Measurements from ENCODE around the gene GNA12. TPM values are rescaled to one million over a fixed set of nuclear protein-coding genes. Genes with fewer than 3 reads are reported as not detected.
"Not testable (repeated sequence)": the region's sequence is repeated elsewhere in the genome, so short reads cannot be mapped to it uniquely, and the experiment has no call there.

Gene GNA12
- total and polyA plus RNA-seq, 9 of the 15 experiments (the other 6 are each of a cell fraction or from before 2014, with no cell fraction given) = 0.65 to 32.7 (median 9.6) TPM

DNA sequence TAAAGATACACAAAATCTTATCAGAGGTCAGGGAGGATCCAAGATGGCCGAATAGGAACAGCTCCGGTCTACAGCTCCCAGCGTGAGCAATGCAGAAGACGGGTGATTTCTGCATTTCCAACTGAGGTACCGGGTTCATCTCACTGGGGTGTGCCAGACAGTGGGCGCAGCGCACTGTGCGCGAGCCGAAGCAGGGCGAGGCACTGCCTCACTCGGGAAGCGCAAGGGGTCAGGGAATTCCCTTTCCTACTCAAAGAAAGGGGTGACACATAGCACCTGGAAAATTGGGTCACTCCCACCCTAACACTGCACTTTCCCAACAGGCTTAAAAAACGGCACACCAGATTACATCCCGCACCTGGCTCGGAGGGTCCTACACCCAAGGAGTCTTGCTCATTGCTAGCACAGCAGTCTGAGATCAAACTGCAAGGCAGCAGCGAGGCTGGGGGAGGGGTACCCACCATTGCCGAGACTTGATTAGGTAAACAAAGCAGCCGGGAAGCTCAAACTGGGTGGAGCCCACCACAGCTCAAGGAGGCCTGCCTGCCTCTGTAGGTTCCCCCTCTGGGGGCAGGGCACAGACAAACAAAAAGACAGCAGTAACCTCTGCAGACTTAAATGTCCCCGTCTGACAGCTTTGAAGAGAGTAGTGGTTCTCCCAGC is 100.5 kb downstream of the GNA12 start:
- H3K9ac ChIP-seq (ENCODE audit: insufficient read depth in 1 of 2, low read depth in 2 of 2, low read length in 2 of 2); H3K79me2 ChIP-seq (ENCODE audit: control insufficient read depth, insufficient read depth, low read length); intact Hi-C loops (cut with micrococcal nuclease); H4K20me1 ChIP-seq (replicated peaks; ENCODE audit: control insufficient read depth, insufficient read depth, low read length); CTCF ChIA-PET (ENCODE audit: low intra/inter-chr PET ratio); H3K27ac ChIP-seq (ENCODE audit: extremely low read depth, low read depth, low read length); H3K36me3 ChIP-seq (ENCODE audit: control insufficient read depth, insufficient read depth, low read length); H3K4me3 ChIP-seq; H3K9me1 ChIP-seq (ENCODE audit: control insufficient read depth, insufficient read depth, low read length); H3K4me2 ChIP-seq (ENCODE audit: insufficient read depth, low read length); H2AFZ ChIP-seq (ENCODE audit: low read depth, low read length); H3K27me3 ChIP-seq (ENCODE audit: control insufficient read depth in 2 of 2, insufficient read depth in 2 of 2, low read length in 2 of 2); BruUV-seq (replicated peaks); in situ Hi-C loops (cut with MboI); POLR2A ChIA-PET; H3K9me3 ChIP-seq (replicated peaks; ENCODE audit: control insufficient read depth, insufficient read depth, low read depth, low read length); FAIRE-seq; DNase-seq (ENCODE audit: extremely low read depth in 1 of 4, low spot score in 3 of 4); H3K4me1 ChIP-seq (replicated peaks in 1 of 2; ENCODE audit: control insufficient read depth in 2 of 2, insufficient read depth in 2 of 2, low read length in 2 of 2); ATAC-seq: not testable (repeated sequence)
- whole genome bisulfite sequencing (ENCODE audit: insufficient coverage, low coverage, missing lambda C conversion rate) = 85% methylated on average over 18 of the region's 20 CpGs

DNA sequence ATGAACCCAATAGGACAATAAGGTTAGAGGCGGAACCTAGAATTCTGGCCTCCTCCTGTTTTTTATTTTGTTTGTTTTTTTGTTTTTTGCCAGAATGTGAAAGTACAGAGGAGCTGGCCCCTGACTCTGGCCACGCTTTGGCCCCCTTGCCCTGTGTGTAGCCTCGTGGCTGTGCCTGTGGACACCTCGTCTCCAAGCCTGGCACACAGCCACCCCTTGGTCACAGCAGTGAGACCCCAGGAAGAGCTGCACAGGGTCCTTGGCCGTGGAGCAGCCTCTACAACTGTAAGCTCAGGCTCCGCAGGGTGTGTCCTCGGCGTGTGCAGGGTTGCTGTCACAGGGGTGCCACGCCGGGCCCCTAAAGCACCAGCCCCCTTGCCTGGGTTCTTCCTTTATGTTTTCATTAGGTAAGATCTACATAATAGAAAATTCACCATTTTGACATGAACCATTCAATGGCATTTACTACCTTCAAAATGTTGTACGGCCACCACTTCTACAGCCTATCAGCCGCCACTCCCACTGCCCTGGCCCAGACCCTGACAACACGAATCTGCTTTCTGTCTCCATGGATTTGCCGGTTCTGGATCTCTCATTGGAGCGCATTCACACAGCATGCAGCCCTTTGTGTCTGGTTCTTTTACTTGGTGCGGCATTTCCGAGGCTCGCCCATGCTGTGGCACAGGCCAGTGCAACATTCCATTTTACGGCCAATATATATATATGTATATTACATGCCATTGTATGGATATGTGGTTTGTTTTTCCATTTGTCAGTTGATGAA is 105.2 kb downstream of the GNA12 start:
- Histone ChIP-seq H3K4me3 (no peak overlapping the region), H3K27ac (ENCODE audit: extremely low read depth, low read depth, low read length) (no peak overlapping the region; the same call in 2 of the 3 replicates), H3K9ac (ENCODE audit: insufficient read depth in 1 of 2, low read depth in 2 of 2, low read length in 2 of 2) (peak overlapping the region in 1 of 2 experiments; percentile 74; a peak in 2 of 4 replicates), H3K27me3 (ENCODE audit: control insufficient read depth in 2 of 2, insufficient read depth in 2 of 2, low read length in 2 of 2) (no peaks in the 10 kb centered on the region), H3K36me3 (ENCODE audit: control insufficient read depth, insufficient read depth, low read length) (no peaks in the 10 kb centered on the region), H4K20me1 (replicated peaks; ENCODE audit: control insufficient read depth, insufficient read depth, low read length) (no peaks in the 10 kb centered on the region), H3K79me2 (ENCODE audit: control insufficient read depth, insufficient read depth, low read length) (peaks cover 7% of the 10 kb centered on the region; the same call in 2 of the 3 replicates), H3K4me2 (ENCODE audit: insufficient read depth, low read length) (no peak overlapping the region), H3K9me1 (ENCODE audit: control insufficient read depth, insufficient read depth, low read length) (no peaks in the 10 kb centered on the region), H3K9me3 (replicated peaks; ENCODE audit: control insufficient read depth, insufficient read depth, low read depth, low read length) (no peaks in the 10 kb centered on the region), H2AFZ (ENCODE audit: low read depth, low read length) (no peak overlapping the region), H3K4me1 (replicated peaks in 1 of 2; ENCODE audit: control insufficient read depth in 2 of 2, insufficient read depth in 2 of 2, low read length in 2 of 2) (peaks cover 26 to 36% of the 10 kb centered on the region in 2 experiments)
- no TSS peak for BruUV-seq (replicated peaks)
- WGBS (ENCODE audit: insufficient coverage, low coverage, missing lambda C conversion rate) = 86% methylated on average over 19 of the region's 19 CpGs
- in situ Hi-C loops (cut with MboI) = no loop called here
- DNase-seq (ENCODE audit: extremely low read depth in 1 of 4, low spot score in 3 of 4) (no peak), ATAC-seq (no peak), FAIRE-seq (no peak)
- intact Hi-C loops (cut with micrococcal nuclease) = no loop called here
- ChIA-PET POLR2A (interaction anchor here (0.6 to 0.8 kb wide), 3 partner anchors 53 to 406 kb away, joined by 3 to 4 read pairs (median 3); no protein-coding TSS in a partner anchor), CTCF (ENCODE audit: low intra/inter-chr PET ratio) (no interaction called here)
- no peak for TF ChIP-seq SIRT6 (IDR thresholded peaks at IDR 0.05; ENCODE audit: low read depth, low read length)
- no peak for TF ChIP-seq IFI16 (CRISPR knock-in tag; IDR thresholded peaks at IDR 0.05)
- TF ChIP-seq, protein P1, sequence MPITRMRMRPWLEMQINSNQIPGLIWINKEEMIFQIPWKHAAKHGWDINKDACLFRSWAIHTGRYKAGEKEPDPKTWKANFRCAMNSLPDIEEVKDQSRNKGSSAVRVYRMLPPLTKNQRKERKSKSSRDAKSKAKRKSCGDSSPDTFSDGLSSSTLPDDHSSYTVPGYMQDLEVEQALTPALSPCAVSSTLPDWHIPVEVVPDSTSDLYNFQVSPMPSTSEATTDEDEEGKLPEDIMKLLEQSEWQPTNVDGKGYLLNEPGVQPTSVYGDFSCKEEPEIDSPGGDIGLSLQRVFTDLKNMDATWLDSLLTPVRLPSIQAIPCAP (CRISPR knock-in tag; IDR thresholded peaks at IDR 0.05; ENCODE audit: borderline replicate concordance) = no peak
- TF ChIP-seq RBBP5 (IDR thresholded peaks at IDR 0.05; ENCODE audit: borderline replicate concordance, insufficient read depth, low read length, poor library complexity, severe bottlenecking) = no peak
- TF ChIP-seq TFAM (CRISPR knock-in tag; conservative IDR thresholded peaks at IDR 0.05) = no peak
- no peak for TF ChIP-seq NEUROD1 (IDR thresholded peaks at IDR 0.05; ENCODE audit: borderline replicate concordance, low read depth, low read length, partially characterized antibody)
- TF ChIP-seq, protein P2, sequence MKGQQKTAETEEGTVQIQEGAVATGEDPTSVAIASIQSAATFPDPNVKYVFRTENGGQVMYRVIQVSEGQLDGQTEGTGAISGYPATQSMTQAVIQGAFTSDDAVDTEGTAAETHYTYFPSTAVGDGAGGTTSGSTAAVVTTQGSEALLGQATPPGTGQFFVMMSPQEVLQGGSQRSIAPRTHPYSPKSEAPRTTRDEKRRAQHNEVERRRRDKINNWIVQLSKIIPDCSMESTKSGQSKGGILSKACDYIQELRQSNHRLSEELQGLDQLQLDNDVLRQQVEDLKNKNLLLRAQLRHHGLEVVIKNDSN (CRISPR knock-in tag; IDR thresholded peaks at IDR 0.05) = no peak
- no peak for TF ChIP-seq MCM7 (IDR thresholded peaks at IDR 0.05)
- TF ChIP-seq, protein P3, sequence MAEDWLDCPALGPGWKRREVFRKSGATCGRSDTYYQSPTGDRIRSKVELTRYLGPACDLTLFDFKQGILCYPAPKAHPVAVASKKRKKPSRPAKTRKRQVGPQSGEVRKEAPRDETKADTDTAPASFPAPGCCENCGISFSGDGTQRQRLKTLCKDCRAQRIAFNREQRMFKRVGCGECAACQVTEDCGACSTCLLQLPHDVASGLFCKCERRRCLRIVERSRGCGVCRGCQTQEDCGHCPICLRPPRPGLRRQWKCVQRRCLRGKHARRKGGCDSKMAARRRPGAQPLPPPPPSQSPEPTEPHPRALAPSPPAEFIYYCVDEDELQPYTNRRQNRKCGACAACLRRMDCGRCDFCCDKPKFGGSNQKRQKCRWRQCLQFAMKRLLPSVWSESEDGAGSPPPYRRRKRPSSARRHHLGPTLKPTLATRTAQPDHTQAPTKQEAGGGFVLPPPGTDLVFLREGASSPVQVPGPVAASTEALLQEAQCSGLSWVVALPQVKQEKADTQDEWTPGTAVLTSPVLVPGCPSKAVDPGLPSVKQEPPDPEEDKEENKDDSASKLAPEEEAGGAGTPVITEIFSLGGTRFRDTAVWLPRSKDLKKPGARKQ (CRISPR knock-in tag; IDR thresholded peaks at IDR 0.05) = no peak

All from K562 (cell line).